Daoy (cell line): Measurements from ENCODE around the gene ANKRD40. TPM values are rescaled to one million over a fixed set of nuclear protein-coding genes. Genes with fewer than 3 reads are reported as not detected.
A peak's percentile ranks its signal among the peaks of the same experiment; 100 is the strongest.

Experiments used
- DNase-seq: peaks from one replicate; pipeline ENCODE4 v3.0.0-alpha.2; 2015; ENCODE audit warnings: low read depth
- total RNA-seq: library from RNA; depleted of rRNA; stranded (reverse); fragments of >200 nt; shearing (Covaris generic); gene quantifications from 2 replicates; pipeline ENCODE4 v1.2.3, GENCODE V29; 2014

The ANKRD40 gene
- total RNA-seq, 1 experiment from 2014 or later, result 17.6 TPM

GRCh38 chr17:50668025-50668837, 39.5 kb downstream of the ANKRD40 start:
- DNase-seq, result peak; percentile 70

- DNase-seq, result no peak
These were observed 40.3 kb downstream of the ANKRD40 start for GRCh38 chr17:50667259-50668024.

GRCh38 chr17:50666316-50666715, 41.4 kb downstream of the ANKRD40 start:
- no peak for DNase-seq

GRCh38 chr17:50665838-50666237, 41.9 kb downstream of the ANKRD40 start:
- DNase-seq, result no peak

- DNase-seq, result no peak
These were observed 42.8 kb downstream of the ANKRD40 start for GRCh38 chr17:50664788-50665458.

- no peak for DNase-seq
These were observed 43.8 kb downstream of the ANKRD40 start for GRCh38 chr17:50663812-50664374.

GRCh38 chr17:50662632-50663225, 45.0 kb downstream of the ANKRD40 start:
- DNase-seq, result no peak

- peak; percentile 95 for DNase-seq
These were observed 45.8 kb downstream of the ANKRD40 start for GRCh38 chr17:50661795-50662391.

GRCh38 chr17:50661348-50661747, 46.4 kb downstream of the ANKRD40 start:
- DNase-seq, result peak; percentile 27

GRCh38 chr17:50660887-50661345, 46.8 kb downstream of the ANKRD40 start:
- DNase-seq, result no peak

GRCh38 chr17:50660042-50660886, 47.5 kb downstream of the ANKRD40 start:
- DNase-seq, result peak; percentile 56

GRCh38 chr17:50659179-50659578, 48.5 kb downstream of the ANKRD40 start:
- no peak for DNase-seq

- no peak for DNase-seq
These were observed 49.1 kb downstream of the ANKRD40 start for GRCh38 chr17:50658616-50659015.

- DNase-seq, result no peak
These were observed 50.1 kb downstream of the ANKRD40 start for GRCh38 chr17:50657627-50658026.

- DNase-seq, result no peak
These were observed 50.7 kb downstream of the ANKRD40 start for GRCh38 chr17:50657054-50657453.

GRCh38 chr17:50656509-50656908, 51.2 kb downstream of the ANKRD40 start:
- DNase-seq, result no peak

GRCh38 chr17:50653738-50654137, 54.0 kb downstream of the ANKRD40 start:
- DNase-seq, result no peak

GRCh38 chr17:50651661-50652060, 56.1 kb downstream of the ANKRD40 start:
- no peak for DNase-seq

GRCh38 chr17:50649042-50649908, 58.4 kb downstream of the ANKRD40 start:
- DNase-seq, result no peak
